GM19438 (cell line): ENCODE results near the gene SDK1.

Experiments
- ATAC-seq: cut with Tn5 transposase; IDR thresholded peaks from one replicate; pipeline ENCODE4 v1.9.1; 2021; ENCODE audit warnings: low read depth; ENCODE audit not compliant: unreplicated experiment

SDK1 gene

DNA sequence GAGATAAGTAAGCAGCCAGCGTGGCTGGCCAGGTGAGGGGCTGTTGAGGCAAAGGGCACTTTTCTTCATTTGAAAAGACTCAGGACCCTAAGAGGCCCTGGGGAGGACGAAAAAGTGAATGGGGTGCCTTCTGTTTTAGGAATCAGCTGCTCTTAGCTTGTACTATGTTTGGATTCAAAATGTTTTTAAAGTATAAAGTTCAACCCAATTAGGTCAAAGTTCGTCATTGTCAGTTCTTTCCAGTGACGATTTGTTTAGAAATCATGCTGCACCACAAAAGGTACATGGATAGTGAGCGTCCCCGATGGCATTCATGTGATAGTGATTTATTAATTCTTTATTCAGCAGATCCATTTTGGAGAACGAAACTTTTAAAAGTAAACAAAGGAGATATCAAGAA lies 338.2 kb downstream of the SDK1 start:
- ATAC-seq, result no peak

DNA sequence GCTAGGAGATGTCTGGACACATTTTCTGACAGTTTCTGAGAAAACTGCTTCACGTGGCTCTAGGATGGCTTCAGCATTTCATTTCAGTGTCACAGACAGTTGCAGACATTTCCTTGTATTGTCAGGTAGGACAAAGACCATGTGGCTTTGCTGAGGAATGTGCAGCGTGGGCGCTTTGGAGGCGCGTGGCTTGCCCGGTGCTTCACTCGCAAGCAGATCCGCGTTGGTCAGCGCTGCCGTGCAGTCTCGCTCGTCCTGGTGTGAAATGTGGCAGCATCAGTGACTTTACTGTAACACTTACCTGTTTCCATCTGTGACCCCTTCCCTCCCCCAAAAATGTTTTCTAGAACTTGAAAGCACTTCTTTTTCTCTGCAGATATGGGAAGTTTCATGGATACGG lies 340.5 kb downstream of the SDK1 start:
- no peak for ATAC-seq

DNA sequence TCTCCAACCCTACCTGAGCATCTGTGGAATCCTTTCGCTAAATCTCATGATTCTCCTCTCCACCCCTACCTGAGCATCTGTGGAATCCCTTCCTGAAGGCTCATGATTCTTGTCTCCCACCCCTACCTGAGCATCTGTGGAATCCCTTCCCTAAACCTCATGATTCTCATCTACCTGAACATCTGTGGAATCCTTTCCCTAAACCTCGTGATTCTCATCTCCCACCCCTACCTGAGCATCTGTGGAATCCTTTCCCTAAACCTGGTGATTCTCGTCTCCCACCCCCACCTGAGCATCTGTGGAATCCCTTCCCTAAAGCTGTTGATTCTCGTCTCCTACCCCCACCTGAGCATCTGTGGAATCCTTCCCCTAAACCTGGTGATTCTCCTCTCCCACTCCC lies 342.0 kb downstream of the SDK1 start:
- no peak for ATAC-seq

DNA sequence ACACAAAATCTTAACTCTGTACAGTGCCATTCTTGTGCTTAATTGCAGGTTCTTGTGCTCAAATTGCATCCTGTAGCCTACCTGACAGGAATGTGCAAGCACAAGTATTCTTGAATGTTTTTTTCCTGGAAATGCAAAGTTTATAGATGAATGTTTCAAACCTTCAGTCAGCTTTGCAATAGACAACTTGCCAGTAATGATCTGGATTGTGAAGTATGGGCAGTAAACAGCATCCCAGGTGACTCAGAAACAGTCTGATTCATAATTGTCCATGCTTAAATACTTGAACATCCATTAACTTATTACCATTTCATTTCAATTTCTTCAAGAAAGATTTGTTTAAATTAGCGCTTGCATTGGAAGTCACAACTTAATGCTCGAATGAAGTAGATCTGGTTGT lies 347.2 kb downstream of the SDK1 start:
- ATAC-seq, result no peak

DNA sequence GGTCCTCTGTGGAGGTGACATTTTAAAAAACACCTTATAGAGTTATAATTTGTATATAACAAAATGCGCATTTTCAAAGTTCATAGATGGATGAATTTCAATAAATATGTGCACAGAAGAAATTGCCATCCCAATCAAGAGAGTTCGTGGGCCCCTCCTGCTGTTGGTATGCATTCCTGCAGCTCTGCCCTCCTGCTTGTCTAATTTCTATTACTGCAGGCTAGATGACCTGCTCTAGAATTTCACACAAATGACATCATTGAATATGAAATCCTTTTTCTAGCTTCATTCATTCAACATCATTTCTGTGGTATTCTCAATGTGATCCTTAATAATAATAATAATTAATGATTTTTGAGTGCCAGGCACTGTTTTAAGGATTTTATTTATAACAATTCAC lies 348.2 kb downstream of the SDK1 start:
- no peak for ATAC-seq

DNA sequence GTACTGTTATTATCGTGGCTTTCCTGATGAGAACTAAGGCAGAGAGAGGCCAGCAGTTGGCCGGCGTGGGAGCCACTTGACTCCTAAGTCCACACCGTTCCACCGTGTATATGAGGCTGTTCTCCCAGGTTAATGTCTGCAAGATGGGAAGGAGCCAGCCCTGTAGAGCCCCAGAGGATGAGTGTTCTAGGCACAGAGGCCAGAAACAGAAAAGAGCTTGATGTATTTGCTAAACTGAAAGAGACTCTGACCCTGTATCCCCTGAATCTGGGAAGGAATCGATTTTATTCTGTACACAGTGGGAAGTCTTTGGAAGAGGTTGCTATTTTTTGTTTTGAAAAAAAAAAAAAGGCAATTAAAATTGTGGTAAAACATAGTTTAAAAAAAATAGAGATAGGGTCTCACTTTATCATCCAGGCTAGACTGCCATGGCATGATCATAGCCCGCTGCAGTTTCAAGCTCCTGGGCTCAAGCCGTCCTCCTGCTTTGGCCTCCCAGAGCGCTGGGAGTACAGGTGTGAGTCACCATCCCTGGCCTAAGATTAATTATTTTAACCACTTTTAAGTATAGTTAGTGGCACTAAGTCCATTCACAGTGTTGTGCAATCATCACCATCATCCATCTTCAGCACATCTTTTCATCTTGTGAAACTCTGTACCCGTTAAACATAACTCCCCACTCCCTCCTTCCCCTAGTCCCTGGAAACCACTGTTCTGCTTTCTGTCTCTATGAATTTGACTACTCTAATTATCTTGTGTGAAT lies 348.8 kb downstream of the SDK1 start:
- ATAC-seq, result no peak

DNA sequence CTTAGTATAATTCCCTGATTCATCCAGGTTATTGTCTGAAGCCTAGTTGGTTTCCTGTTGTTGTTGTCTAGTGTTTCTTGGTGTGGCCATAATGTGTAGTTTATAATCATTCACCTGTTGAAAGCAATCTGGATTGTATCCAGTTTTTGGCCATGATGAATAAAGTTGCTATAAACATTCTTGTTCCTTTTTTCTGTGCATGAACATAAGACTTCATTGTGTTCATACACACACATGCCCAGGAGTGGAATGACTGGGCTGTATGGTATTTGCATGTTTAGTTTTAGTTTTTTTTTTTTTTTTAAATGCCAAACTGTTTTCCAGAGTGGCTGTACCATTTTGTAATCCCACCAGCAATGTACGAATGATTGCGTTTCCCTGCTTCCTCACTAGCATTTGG lies 349.8 kb downstream of the SDK1 start:
- ATAC-seq, result no peak

DNA sequence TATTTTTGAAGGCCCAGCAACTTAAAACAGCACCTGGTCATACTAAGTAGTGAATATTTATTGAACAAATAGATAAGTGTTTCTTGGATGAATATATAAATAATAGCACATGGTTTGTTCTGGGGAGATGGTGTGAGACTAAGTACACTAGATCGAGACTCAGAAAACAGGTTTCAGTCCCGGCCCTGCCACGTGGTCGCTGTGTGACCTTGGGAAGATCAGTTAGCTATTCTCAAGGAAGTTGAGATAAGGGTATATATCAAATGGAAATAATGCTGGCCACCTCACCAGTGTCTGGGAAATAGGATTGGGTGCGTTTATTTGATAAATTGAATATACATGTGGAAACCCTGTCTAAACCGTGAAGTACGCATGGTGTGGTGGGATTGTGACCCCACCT lies 354.6 kb downstream of the SDK1 start:
- no peak for ATAC-seq

DNA sequence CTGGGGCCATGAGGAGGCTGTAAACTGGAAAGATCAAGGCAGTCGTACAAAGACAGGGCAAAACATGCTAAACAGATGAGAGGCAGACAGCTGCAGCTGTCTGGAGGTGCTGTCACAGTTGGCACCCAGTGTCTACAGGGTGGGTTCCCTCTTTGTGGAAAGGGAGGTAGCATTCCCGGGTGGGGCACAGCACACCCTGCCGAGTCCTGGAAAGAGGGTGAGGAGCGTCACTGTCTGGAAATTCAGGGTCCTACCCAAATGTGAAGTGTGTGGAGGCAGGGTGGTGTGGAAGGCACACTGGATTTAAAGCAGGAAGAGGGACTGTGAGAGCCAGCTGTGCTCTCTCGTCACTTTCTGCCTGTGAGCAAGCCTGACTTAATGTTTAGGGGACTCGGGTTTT lies 356.2 kb downstream of the SDK1 start:
- ATAC-seq, result no peak

DNA sequence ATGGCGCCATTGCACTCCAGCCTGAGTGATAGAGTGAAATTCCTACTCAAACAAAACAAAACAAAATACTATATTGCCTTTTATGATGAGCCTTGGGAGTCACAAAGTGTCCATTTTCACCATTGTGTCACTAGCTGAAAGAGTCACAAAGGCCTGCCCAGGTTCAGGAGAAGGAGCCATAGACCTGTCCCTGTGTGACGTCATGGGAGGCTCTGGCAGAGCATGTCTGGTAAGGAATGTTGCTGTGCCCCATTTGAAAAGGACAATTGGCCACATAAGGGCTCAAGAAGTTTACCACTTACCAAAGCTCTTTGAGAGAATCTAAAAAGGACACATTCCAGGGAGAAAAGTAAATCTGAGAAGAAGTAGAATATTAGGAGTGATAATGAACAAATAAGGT lies 367.7 kb downstream of the SDK1 start:
- no peak for ATAC-seq

DNA sequence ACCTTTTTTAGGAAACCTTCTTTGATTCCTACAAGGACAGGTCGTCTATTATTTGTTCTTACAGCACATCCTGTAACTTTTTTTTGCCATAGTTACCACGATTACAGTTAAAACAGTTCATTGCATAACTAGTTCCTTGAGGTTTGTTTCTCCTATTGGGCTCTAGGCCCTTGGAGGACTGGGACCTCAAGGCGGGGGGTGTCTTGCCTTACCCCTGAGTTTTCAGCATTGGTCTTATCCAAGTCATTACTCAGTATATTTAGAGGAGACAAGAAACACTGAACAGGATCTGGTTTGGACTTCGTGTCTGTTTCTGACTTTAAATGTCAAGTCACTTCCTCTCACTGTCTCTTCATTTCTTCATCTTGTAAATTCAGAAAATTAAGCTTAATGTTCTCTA lies 369.8 kb downstream of the SDK1 start:
- ATAC-seq, result no peak

DNA sequence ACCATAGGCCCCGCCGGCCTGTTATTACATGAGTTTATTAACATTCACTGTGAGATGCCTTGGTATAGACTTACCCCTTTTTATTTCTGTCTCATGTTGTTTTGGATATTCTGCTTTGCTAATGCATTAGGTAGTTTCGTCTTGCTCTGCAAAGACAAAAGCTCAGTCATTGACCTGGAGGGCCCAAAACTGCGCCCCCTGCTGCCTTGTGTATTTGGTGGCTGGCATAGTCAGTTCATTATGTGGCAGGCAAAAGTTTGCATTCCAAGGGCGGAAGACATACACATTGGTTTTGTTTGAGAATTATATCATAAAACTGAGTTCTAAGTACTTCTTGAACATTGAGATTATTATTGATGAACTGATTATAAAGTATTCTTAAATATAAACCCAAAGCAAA lies 372.5 kb downstream of the SDK1 start:
- no peak for ATAC-seq

DNA sequence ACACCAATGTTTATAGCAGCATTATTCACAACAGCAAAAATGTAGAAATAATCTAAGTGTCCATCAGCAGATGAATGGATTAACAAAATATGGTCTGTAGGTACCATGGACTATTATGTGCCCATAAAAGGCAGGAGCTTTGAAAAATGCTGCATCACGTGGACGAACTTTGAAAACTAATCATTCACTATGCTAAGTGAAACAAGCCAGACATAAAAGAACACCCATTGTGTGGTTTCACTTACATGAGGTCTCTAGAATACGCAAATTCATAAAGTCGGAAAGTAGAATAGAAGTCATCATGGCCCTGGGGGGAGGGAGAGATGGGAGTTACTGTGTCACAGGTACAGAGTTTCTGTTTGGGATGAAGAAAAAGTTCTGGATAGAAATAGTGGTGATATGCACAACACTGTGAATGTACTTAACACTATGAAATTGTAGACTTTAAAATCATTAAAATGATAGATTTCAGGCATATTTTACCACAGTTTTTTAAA lies 377.3 kb downstream of the SDK1 start:
- no peak for ATAC-seq

DNA sequence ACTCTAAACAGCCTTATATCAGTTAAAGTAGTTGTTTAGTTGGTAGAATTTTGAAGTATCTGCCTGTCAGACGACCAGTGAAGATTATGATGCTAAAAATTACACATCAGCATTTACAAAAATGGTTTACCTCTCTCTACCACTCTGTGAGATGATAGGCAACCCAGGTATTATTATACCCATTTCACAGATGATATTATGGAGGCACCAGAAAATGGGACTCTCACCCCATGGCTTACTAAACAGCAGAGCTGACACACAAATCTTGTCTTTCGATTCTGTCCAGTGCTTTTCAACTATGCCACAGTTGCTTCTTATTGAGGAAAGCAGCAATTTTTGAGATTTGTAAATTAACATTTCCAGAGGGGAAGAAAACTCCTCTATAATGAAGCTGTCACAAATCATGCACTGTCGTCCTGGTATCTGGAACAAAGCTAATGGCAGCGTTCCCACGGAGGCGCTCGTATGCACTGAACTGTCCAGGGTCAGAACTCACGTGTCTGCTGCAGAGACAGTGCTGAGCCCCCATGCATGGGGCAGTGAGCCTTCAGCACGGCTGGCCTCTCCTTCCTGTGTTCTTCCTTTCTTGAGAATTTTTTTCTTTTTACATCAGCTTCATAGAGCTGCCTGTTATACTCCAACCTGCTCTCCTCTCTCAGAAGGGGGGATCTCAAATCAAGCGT lies 381.1 kb downstream of the SDK1 start:
- no peak for ATAC-seq

DNA sequence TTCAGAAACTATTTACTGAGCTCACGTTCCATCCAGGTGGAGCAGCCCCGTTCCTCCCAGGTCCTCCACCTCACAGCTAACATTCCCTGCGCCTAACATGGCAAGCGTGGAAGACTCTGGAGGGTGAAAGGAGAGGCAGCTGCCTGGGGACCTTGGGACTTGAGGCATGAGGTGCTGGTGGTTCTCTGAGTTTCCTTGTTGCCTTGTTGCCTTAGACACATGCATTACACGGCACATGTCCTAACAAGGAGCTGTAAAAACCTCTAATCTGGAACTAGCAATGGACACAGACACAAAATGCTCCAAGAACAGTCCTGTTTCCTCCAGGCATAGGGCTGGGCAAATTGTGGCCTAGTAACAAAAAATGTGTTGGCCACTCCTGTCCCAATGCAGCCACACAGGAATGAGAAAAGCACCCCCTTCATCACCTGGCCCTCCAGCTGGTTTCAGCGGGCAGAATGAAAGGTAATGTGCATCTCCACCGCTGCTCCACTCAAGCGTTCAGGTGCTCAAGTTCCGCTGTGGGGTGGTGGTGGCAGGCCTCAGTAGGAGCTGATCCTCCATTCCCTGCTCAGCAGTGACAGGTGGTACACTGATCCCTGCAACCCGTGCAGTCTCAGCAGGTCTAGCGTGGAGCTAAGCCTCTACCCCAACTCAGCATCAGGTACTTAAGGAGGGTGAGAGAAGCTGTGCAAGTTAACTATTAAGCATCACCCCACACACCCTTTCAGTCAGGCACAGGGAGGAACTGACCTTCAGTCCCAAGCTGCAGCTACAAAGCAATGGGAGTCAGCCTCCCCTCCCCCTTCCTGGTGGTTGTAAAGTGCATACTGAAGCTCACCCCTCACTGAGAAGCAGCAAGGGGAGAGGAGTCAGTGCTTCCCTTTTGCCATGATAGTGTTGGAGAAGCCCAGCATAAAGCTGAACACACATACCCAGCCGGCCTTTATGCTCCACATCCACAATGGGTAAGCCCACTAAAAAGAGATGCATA lies 382.8 kb downstream of the SDK1 start:
- no peak for ATAC-seq

DNA sequence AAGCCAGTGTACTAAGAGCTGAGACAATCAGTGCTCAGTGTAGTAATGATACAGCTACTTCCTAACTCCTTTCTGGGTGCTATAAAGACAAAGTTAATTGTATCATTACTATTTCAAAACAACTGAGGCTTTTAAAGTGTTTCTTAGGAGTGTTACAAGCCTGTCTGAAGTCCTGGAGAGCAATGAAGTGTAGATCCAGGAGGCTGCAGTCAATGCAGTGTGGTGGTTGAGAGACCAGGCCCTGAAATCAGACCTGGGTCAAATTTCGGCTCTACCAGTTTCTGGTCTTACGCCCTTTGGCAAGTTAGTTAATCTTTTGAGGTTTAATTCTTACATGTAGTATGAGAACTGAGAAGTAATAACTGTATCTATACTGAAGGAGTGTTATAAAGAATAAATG lies 387.0 kb downstream of the SDK1 start:
- ATAC-seq, result no peak

DNA sequence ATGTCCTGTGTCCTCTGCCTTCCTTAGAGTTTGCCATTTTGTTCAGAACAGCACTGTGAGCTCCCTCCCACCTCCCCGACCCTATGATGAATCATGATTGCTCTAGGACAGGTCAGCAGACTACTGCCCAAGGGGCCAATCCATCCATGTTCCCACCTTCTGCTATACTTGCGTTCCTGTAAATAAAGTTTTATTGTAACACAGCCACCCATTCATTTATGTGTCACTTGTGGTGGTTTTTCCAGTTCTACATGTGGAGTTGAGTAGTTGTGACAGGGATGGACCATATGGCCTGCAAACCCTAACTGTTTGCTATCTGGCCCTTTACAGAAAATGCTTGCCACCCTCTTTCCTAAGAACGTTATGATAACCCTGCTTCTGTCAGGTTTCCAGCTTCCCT lies 387.8 kb downstream of the SDK1 start:
- ATAC-seq, result no peak

DNA sequence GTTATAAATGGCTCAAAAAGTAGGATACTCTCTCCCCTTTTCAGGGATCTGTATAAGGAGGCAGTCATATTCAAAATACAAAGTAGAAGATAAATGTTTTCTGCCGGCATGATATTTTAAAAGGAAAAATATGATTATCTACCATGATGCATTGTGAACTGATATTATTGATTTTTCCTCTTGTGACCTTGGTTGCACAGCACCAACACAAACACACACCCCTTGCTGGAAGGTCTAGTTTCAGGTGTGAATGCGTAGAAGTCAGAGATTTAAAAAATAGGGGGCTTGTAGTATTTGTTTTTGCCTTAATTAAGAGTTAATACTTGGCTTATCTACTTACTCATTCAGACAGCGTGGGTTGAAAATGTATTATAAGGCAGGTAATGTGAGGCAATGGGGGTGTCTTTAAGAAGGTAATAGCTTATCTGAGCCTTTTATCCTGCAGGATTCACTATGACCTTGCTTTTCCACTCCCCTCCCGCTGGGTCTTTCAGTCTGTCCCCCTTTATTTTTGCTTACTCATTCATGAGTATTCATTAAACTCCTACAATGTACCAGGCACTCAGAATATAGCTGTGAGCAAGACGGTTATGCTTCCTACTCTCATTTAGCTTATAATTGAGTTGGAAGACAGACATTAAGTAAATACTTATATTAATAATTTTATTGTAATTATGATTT lies 390.6 kb downstream of the SDK1 start:
- no peak for ATAC-seq

DNA sequence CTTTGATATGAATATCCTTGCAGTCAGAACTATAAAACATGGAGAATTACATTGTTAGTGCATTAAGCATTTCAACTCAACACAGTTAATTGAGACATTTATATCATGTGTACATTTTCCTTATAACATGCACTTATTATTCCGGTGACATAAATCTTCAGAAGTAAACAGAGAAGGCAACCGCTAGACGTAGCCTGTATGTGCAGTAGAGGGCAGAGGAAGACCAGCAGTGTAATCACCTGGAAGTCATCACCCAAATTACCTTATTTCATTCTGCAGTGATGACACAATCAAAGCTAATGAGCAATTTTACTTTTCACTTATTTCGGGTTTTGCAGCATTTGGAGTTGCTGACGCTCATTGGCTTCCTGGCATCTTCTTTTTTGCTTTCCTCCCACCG lies 394.6 kb downstream of the SDK1 start:
- no peak for ATAC-seq

DNA sequence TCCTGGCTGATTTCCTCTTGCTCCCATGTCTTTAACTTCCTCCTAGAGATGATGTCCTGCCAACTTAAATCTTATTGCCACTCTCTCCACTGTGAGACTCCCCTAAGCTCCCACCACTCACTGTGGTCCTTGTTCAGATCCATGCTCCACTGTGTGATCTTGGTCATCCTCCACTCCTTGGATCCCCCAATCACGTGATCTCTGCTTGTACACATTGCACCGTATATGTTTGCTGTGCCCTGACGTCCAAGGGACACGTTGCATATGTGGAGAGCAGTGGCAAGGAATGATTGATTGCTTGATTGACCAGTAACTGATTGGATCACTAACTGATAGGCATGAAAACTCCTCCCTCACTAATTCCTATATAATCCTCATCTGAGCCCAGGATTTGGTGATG lies 395.1 kb downstream of the SDK1 start:
- ATAC-seq, result no peak

DNA sequence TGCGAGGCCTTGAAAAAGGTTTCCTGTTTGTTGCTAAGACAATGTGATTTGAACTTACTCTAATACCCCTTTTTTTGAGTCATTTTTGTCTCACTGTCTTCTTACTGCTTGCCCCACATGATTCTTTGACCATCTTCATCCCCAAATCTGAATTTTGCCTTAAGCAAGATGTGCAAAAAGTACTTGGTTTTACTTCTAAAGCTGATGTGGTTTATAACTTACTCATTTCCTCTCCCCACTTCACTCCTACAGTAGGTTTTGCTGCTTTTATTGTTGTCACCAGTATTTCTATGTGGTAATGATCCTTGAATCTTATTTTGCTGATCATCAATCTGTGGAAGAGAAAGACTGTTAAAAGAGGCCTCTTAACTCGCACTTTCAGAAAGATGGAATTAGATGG lies 396.4 kb downstream of the SDK1 start:
- ATAC-seq, result no peak
